Uterus (tissue), 2 donors: Measurements from ENCODE around the gene GALNTL6.

Experiments used
- POLR2A ChIP-seq, 2 donors: fragments of 450-650 bp; IDR thresholded peaks; one replicate each; pipeline ENCODE4 v1.6.1; 2016; ENCODE audit warnings: antibody characterized with exemption in 2 of 2, mild to moderate bottlenecking in 1 of 2, moderate library complexity in 1 of 2
- TF ChIP-seq, protein P1 (sequence below), 4 experiments: fragments of 200-600 bp in 2 of 4; fragments of 450-650 bp in 2 of 4; sonication (generic) in 2 of 4; IDR thresholded peaks; one replicate each; pipeline ENCODE4 v1.5.1; 2016 to 2019; ENCODE audit warnings: antibody characterized with exemption in 4 of 4, mild to moderate bottlenecking in 2 of 4, moderate library complexity in 1 of 4

DNA sequence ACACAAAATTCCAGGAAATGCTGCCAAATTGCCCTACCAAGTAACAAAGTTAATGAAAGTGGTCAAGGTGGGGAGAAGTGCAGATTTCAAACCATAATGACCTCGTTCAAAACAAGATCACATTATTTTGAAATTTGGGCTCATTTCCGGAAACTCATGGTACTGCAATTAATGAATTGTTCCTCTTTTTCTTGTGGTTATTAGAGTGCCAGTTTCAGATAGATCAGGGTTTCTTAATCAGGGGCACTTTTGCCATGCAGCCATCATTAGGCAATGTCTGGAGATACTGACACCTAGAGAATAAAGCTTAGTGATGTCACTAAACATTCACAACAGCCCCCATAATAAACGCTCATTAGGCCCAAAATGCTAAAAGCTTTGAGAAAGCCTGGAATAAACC, 973.9 kb downstream of the GALNTL6 start:
- TF ChIP-seq, protein P1, sequence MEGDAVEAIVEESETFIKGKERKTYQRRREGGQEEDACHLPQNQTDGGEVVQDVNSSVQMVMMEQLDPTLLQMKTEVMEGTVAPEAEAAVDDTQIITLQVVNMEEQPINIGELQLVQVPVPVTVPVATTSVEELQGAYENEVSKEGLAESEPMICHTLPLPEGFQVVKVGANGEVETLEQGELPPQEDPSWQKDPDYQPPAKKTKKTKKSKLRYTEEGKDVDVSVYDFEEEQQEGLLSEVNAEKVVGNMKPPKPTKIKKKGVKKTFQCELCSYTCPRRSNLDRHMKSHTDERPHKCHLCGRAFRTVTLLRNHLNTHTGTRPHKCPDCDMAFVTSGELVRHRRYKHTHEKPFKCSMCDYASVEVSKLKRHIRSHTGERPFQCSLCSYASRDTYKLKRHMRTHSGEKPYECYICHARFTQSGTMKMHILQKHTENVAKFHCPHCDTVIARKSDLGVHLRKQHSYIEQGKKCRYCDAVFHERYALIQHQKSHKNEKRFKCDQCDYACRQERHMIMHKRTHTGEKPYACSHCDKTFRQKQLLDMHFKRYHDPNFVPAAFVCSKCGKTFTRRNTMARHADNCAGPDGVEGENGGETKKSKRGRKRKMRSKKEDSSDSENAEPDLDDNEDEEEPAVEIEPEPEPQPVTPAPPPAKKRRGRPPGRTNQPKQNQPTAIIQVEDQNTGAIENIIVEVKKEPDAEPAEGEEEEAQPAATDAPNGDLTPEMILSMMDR (IDR thresholded peaks at IDR 0.05), result no peak
- TF ChIP-seq POLR2A (IDR thresholded peaks at IDR 0.05), result no peak
